Neural progenitor cell (in vitro differentiated cells): ENCODE data around the gene DIS3L2.

Source experiments
- CTCF ChIP-seq: fragments of 200-600 bp; sonication (generic); IDR thresholded peaks from 2 replicates; pipeline ENCODE4 v1.5.1; 2017; ENCODE audit warnings: antibody characterized with exemption, mild to moderate bottlenecking
- EZH2 ChIP-seq: fragments of 200-600 bp; sonication (generic); IDR thresholded peaks from 2 replicates; pipeline ENCODE4 v1.6.1; 2017; ENCODE audit warnings: antibody characterized with exemption, mild to moderate bottlenecking, moderate library complexity
- EZH2phosphoT487 ChIP-seq: fragments of 200-600 bp; sonication (generic); IDR thresholded peaks from 2 replicates; pipeline ENCODE4 v1.6.1; 2017; ENCODE audit warnings: antibody characterized with exemption

GRCh38 chr2:232318169-232318855 is 356.8 kb downstream of the DIS3L2 start:
- no peak for TF ChIP-seq CTCF
- no peak for TF ChIP-seq EZH2
- no peak for TF ChIP-seq EZH2phosphoT487
